Esophagus muscularis mucosa (tissue), 4 donors: Measurements from ENCODE around the gene IWS1. TPM values are rescaled to one million over a fixed set of nuclear protein-coding genes. Genes with fewer than 3 reads are reported as not detected.

Experiments
- DNase-seq: peaks from one replicate; pipeline ENCODE4 v3.0.0-alpha.2; 2017; ENCODE audit errors: extremely low spot score
- H3K27ac ChIP-seq, 4 donors: fragments of 200-600 bp; sonication (generic); replicated peaks in 1 of 4; 1 replicate in 3 of 4; 2 replicates in 1 of 4; pipeline ENCODE4 v1.5.1; 2016 to 2019; ENCODE audit warnings: mild to moderate bottlenecking in 1 of 4
- H3K27me3 ChIP-seq, 4 donors: fragments of 200-600 bp; sonication (generic); one replicate each; pipeline versions ENCODE4 v1.5.1 to v1.6.0; 2016 to 2019
- H3K36me3 ChIP-seq, 4 donors: fragments of 200-600 bp; sonication (generic); one replicate each; pipeline ENCODE4 v1.5.1; 2016 to 2019
- H3K4me1 ChIP-seq, 4 donors: fragments of 200-600 bp; sonication (generic); one replicate each; pipeline ENCODE4 v1.5.1; 2016 to 2019
- H3K4me3 ChIP-seq, 4 donors: fragments of 200-600 bp; sonication (generic); 1 replicate in 2 of 4; 2 replicates in 2 of 4; pipeline ENCODE4 v1.5.1; 2016 to 2019; ENCODE audit warnings: mild to moderate bottlenecking in 4 of 4, moderate library complexity in 1 of 4
- H3K9me3 ChIP-seq, 4 donors: fragments of 200-600 bp; sonication (generic); 1 replicate in 3 of 4; 2 replicates in 1 of 4; pipeline ENCODE4 v1.5.1; 2016 to 2019
- EP300 ChIP-seq: sonication (generic); formaldehyde crosslinking; IDR thresholded peaks from one replicate; pipeline ENCODE4 v1.6.1; 2017; ENCODE audit warnings: antibody characterized with exemption
- POLR2A ChIP-seq: fragments of 450-650 bp; IDR thresholded peaks from one replicate; pipeline ENCODE4 v1.6.1; 2017; ENCODE audit warnings: antibody characterized with exemption, moderate library complexity, mild to moderate bottlenecking, low read depth
- POLR2AphosphoS5 ChIP-seq, 2 donors: sonication (generic); formaldehyde crosslinking; IDR thresholded peaks; one replicate each; pipeline ENCODE4 v1.6.1; 2017; ENCODE audit warnings: antibody characterized with exemption in 2 of 2
- WGBS: methylation state at CpG from one replicate; pipeline ENCODE4 v1.1.5; 2018; 5-methylcytosine and 5-hydroxymethylcytosine counted together
- intact Hi-C: fragments of 100-400 bp; cut with DNase I; formaldehyde crosslinking; loops from one replicate; pipeline ENCODE4 v1.15.1; 2023
- total RNA-seq, 4 donors: library from RNA; depleted of rRNA; stranded (reverse); fragments of >200 nt; gene quantifications; one replicate each; pipeline versions ENCODE4 v1.1.0 to v1.2.1, GENCODE V29; 2016
- TF ChIP-seq, protein P1 (sequence below), 3 experiments: fragments of 200-600 bp in 2 of 3; fragments of 450-650 bp in 1 of 3; sonication (generic) in 2 of 3; IDR thresholded peaks; one replicate each; pipeline ENCODE4 v1.5.1; 2017 to 2019; ENCODE audit warnings: antibody characterized with exemption in 3 of 3, mild to moderate bottlenecking in 2 of 3, moderate library complexity in 1 of 3

The IWS1 gene
- total RNA-seq, 4 donors from 2014 or later = 32.6 to 38.1 (median 34.7) TPM

DNA sequence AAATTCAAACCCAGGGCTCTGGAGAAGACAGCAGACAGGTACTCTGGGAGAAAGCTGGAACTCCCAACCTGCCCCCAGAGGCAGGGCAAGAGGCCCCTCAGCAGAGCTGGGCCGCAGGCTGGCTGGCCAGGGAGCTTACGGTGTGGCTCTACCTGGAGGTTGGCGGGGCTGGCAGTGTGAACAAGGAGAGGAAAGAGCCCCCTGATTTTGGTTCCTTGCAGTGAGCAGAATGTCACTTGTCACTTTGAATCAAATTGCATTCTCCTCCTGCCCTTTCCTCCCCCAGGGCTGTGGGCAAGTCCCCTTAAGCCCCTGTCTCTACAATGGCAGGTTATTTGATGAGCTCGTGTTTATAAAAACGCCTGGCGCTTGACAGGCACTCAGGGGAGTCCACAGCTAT is 41.8 kb upstream of the IWS1 start:
- intact Hi-C loops = no loop called here
- Histone ChIP-seq H3K4me1 (peaks cover 6 to 20% (median 14%) of the 10 kb centered on the region in 4 donors), H3K9me3 (no peaks in the 10 kb centered on the region), H3K36me3 (no peaks in the 10 kb centered on the region), H3K27me3 (no peaks in the 10 kb centered on the region), H3K4me3 (no peak overlapping the region), H3K27ac (no peak overlapping the region)
- WGBS = 98% methylated on average over 6 of the region's 6 CpGs
- DNase-seq = no peak
- TF ChIP-seq POLR2A = no peak
- TF ChIP-seq, protein P1, sequence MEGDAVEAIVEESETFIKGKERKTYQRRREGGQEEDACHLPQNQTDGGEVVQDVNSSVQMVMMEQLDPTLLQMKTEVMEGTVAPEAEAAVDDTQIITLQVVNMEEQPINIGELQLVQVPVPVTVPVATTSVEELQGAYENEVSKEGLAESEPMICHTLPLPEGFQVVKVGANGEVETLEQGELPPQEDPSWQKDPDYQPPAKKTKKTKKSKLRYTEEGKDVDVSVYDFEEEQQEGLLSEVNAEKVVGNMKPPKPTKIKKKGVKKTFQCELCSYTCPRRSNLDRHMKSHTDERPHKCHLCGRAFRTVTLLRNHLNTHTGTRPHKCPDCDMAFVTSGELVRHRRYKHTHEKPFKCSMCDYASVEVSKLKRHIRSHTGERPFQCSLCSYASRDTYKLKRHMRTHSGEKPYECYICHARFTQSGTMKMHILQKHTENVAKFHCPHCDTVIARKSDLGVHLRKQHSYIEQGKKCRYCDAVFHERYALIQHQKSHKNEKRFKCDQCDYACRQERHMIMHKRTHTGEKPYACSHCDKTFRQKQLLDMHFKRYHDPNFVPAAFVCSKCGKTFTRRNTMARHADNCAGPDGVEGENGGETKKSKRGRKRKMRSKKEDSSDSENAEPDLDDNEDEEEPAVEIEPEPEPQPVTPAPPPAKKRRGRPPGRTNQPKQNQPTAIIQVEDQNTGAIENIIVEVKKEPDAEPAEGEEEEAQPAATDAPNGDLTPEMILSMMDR (IDR thresholded peaks at IDR 0.05) = no peak
- TF ChIP-seq POLR2AphosphoS5 (IDR thresholded peaks at IDR 0.05) = no peak
- no peak for TF ChIP-seq EP300

DNA sequence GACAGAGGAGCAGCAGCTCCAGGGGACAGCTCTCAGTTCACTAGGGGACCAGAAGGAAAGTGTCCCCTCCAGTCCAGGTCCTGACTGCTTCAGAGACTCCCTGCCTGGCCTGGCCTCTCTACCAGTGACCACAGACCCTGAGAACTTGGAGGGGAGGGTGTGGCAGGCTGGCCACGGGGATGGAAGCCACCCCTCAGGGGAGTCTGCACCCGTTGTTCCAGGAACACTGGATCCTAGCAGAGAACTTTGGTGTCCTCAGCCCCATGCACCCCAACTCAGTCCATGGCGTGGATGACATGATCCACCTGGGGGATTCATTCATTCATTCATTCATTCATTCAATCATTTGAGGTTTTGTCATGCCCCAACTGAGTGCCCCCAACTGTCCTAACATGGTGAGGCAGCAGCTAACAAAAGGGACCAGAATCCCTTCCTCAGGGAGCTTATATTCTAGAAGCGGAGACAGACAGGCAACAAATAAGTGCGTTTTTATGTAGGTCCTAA is 41.1 kb upstream of the IWS1 start:
- TF ChIP-seq POLR2AphosphoS5 (IDR thresholded peaks at IDR 0.05) (no peak), EP300 (no peak)
- H3K4me1 ChIP-seq = peaks cover 6 to 20% (median 14%) of the 10 kb centered on the region in 4 donors
- intact Hi-C loops = no loop called here
- 76% methylated on average over 4 of the region's 5 CpGs for WGBS
- no peak overlapping the region for H3K4me3 ChIP-seq
- no peaks in the 10 kb centered on the region for H3K36me3 ChIP-seq
- no peak for DNase-seq
- no peaks in the 10 kb centered on the region for H3K27me3 ChIP-seq
- no peak overlapping the region for H3K27ac ChIP-seq
- no peaks in the 10 kb centered on the region for H3K9me3 ChIP-seq

GRCh38 chr2:127566576-127566975 is 40.3 kb upstream of the IWS1 start:
- intact Hi-C loops = no loop called here
- H3K4me3 ChIP-seq = no peak overlapping the region
- H3K9me3 ChIP-seq = no peaks in the 10 kb centered on the region
- DNase-seq = no peak
- no peaks in the 10 kb centered on the region for H3K27me3 ChIP-seq
- TF ChIP-seq EP300 (no peak), POLR2A (no peak), POLR2AphosphoS5 (IDR thresholded peaks at IDR 0.05) (no peak)
- TF ChIP-seq, protein P1 (IDR thresholded peaks at IDR 0.05) = no peak
- WGBS = 91% methylated on average over 9 of the region's 10 CpGs
- no peak overlapping the region for H3K27ac ChIP-seq
- H3K36me3 ChIP-seq = no peaks in the 10 kb centered on the region
- peaks cover 6 to 20% (median 14%) of the 10 kb centered on the region in 4 donors for H3K4me1 ChIP-seq

DNA sequence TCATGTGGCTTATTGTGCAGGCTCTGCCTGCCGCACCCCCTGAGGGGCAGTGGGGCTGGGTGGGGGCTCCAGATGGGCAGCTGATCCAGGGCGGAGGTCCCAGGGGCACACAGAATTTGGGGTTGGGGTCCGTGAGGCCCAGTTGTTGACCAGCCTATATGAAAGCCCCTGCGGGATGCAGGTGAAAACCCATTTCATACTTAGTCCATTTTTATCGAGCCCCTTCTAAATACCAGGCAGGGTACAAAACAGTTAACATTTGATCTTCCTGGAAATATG is 39.8 kb upstream of the IWS1 start:
- Histone ChIP-seq H3K27ac (no peak overlapping the region), H3K27me3 (no peaks in the 10 kb centered on the region), H3K4me1 (peaks cover 6 to 20% (median 14%) of the 10 kb centered on the region in 4 donors), H3K4me3 (no peak overlapping the region), H3K9me3 (no peaks in the 10 kb centered on the region), H3K36me3 (no peaks in the 10 kb centered on the region)
- no peak for TF ChIP-seq POLR2AphosphoS5 (IDR thresholded peaks at IDR 0.05)
- 100% methylated on average over 4 of the region's 5 CpGs for WGBS
- intact Hi-C loops = no loop called here
- DNase-seq = no peak

GRCh38 chr2:127565261-127566138 is 39.2 kb upstream of the IWS1 start:
- Histone ChIP-seq H3K36me3 (no peaks in the 10 kb centered on the region), H3K27me3 (no peaks in the 10 kb centered on the region), H3K4me3 (no peak overlapping the region), H3K27ac (no peak overlapping the region), H3K4me1 (peaks cover 6 to 18% (median 12%) of the 10 kb centered on the region in 4 donors), H3K9me3 (no peaks in the 10 kb centered on the region)
- no peak for DNase-seq
- intact Hi-C loops = no loop called here
- WGBS = 88% methylated on average over 4 of the region's 12 CpGs
- TF ChIP-seq, protein P1 (IDR thresholded peaks at IDR 0.05) = no peak
- TF ChIP-seq POLR2AphosphoS5 (IDR thresholded peaks at IDR 0.05) (no peak), EP300 (no peak), POLR2A (no peak)
